A673 (cell line): ENCODE measurements around the gene HINT3. TPM values are rescaled to one million over a fixed set of nuclear protein-coding genes. Genes with fewer than 3 reads are reported as not detected.

Experiments
- BruUV-seq: library from RNA; stranded (reverse); fragments of 400-500 nt; replicated peaks from 2 replicates; lab custom pipeline; 2021; lab: Mats Ljungman, UMichigan
- CTCF ChIA-PET: fragments of 300-600 bp; sonication (Branson Sonifier 250); formaldehyde crosslinking; loops from one replicate; lab custom pipeline; 2022; ENCODE audit warnings: antibody characterized with exemption; lab: Charles Lee
- POLR2A ChIA-PET: fragments of 300-600 bp; sonication (Branson Sonifier 250); formaldehyde crosslinking; loops from one replicate; lab custom pipeline; 2022; ENCODE audit warnings: antibody characterized with exemption; ENCODE audit not compliant: low non-redundant PET; lab: Charles Lee
- DNase-seq: peaks from one replicate; pipeline ENCODE4 v3.0.0-alpha.2; 2015; ENCODE audit warnings: low spot score
- H3K27ac ChIP-seq: fragments of 200-600 bp; sonication (generic); 2 replicates; pipeline ENCODE4 v1.5.1; 2016; ENCODE audit warnings: mixed run types, low read depth, mild to moderate bottlenecking, mixed read lengths, antibody characterized with exemption, low read length; ENCODE audit not compliant: poor library complexity, severe bottlenecking
- H3K27me3 ChIP-seq: fragments of 200-600 bp; sonication (generic); replicated peaks from 2 replicates; pipeline ENCODE4 v1.6.1; 2017; ENCODE audit warnings: mixed run types, low read depth, mild to moderate bottlenecking, mixed read lengths, antibody characterized with exemption, low read length; ENCODE audit not compliant: insufficient read depth, poor library complexity
- H3K36me3 ChIP-seq: fragments of 200-600 bp; sonication (generic); 2 replicates; pipeline ENCODE4 v1.6.1; 2016; ENCODE audit warnings: mixed run types, mild to moderate bottlenecking, mixed read lengths, antibody characterized with exemption, low read length; ENCODE audit not compliant: insufficient read depth, poor library complexity, severe bottlenecking
- H3K4me1 ChIP-seq: fragments of 200-600 bp; sonication (generic); 2 replicates; pipeline ENCODE4 v1.6.1; 2017; ENCODE audit warnings: mixed run types, mild to moderate bottlenecking, mixed read lengths, antibody characterized with exemption, low read length; ENCODE audit not compliant: insufficient read depth, poor library complexity, severe bottlenecking
- H3K4me3 ChIP-seq: fragments of 200-600 bp; sonication (generic); 2 replicates; pipeline ENCODE4 v1.5.1; 2016; ENCODE audit warnings: low read depth, mixed run types, mild to moderate bottlenecking, mixed read lengths, low read length; ENCODE audit not compliant: poor library complexity, severe bottlenecking
- H3K9me3 ChIP-seq: fragments of 200-600 bp; sonication (generic); 2 replicates; pipeline ENCODE4 v1.6.1; 2016; ENCODE audit warnings: mixed run types, low read depth, mild to moderate bottlenecking, mixed read lengths, antibody characterized with exemption, low read length; ENCODE audit not compliant: poor library complexity, severe bottlenecking
- CTCF ChIP-seq: fragments of 300-800, 200-600 bp; sonication (generic); conservative IDR thresholded peaks from 2 replicates; pipeline ENCODE4 v1.5.1; 2017; ENCODE audit warnings: low read depth, mild to moderate bottlenecking, antibody characterized with exemption, low read length, moderate library complexity, mixed read lengths
- EZH2 ChIP-seq: fragments of 200-600 bp; sonication (generic); IDR thresholded peaks from 2 replicates; pipeline ENCODE4 v1.6.1; 2017; ENCODE audit warnings: borderline replicate concordance, low read depth, mild to moderate bottlenecking, mixed read lengths, antibody characterized with exemption, low read length; ENCODE audit not compliant: poor library complexity, severe bottlenecking
- intact Hi-C: fragments of 100-400 bp; cut with micrococcal nuclease; formaldehyde crosslinking; loops from one replicate; pipeline ENCODE4 v1.10.0; 2022; ENCODE audit not compliant: unreplicated experiment
- total RNA-seq: library from RNA; stranded (reverse); gene quantifications from 2 replicates; pipeline ENCODE4 v1.2.3, GENCODE V29; 2021

Gene HINT3
- total RNA-seq, 1 experiment from 2014 or later = 15.8 TPM

- Histone ChIP-seq H3K27ac (no peak overlapping the region), H3K4me3 (no peak overlapping the region), H3K27me3 (no peaks in the 10 kb centered on the region), H3K36me3 (no peaks in the 10 kb centered on the region), H3K4me1 (peaks cover 10% of the 10 kb centered on the region), H3K9me3 (no peaks in the 10 kb centered on the region)
- DNase-seq = no peak
- intact Hi-C loops = no loop called here
- ChIA-PET POLR2A (no interaction called here), CTCF (no interaction called here)
- no peak for TF ChIP-seq CTCF
- TF ChIP-seq EZH2 = no peak
- no TSS peak for BruUV-seq
Measured at GRCh38 chr6:125963817-125964216, 7.2 kb downstream of the HINT3 start.

GRCh38 chr6:125966569-125966968 is 10.0 kb downstream of the HINT3 start:
- H3K27ac ChIP-seq = no peak overlapping the region
- ChIA-PET CTCF (no interaction called here), POLR2A (no interaction called here)
- intact Hi-C loops = no loop called here
- H3K4me3 ChIP-seq = no peak overlapping the region
- BruUV-seq = no TSS peak
- no peaks in the 10 kb centered on the region for H3K36me3 ChIP-seq
- no peaks in the 10 kb centered on the region for H3K27me3 ChIP-seq
- no peak for DNase-seq
- no peaks in the 10 kb centered on the region for H3K9me3 ChIP-seq
- TF ChIP-seq CTCF (no peak), EZH2 (no peak)
- peaks cover 10% of the 10 kb centered on the region for H3K4me1 ChIP-seq

- DNase-seq = no peak
- Histone ChIP-seq H3K9me3 (no peaks in the 10 kb centered on the region), H3K36me3 (no peaks in the 10 kb centered on the region), H3K4me3 (no peak overlapping the region), H3K27me3 (no peaks in the 10 kb centered on the region), H3K27ac (no peak overlapping the region), H3K4me1 (peaks cover 10% of the 10 kb centered on the region)
- intact Hi-C loops = no loop called here
- ChIA-PET CTCF (no interaction called here), POLR2A (no interaction called here)
- TF ChIP-seq CTCF (no peak), EZH2 (no peak)
- BruUV-seq = no TSS peak
Measured at GRCh38 chr6:125968493-125968892, 11.9 kb downstream of the HINT3 start.
